ENCODE results near the gene PLPP4. TPM values are rescaled to one million over a fixed set of nuclear protein-coding genes. Genes with fewer than 3 reads are reported as not detected.
"Not testable (repeated sequence)": the region's sequence is repeated elsewhere in the genome, so short reads cannot be mapped to it uniquely, and the experiment has no call there.

The PLPP4 gene
- total RNA-seq, 1 experiment from 2014 or later = not detected

- Mint-ChIP-seq H3K27me3 (ENCODE audit: low read depth) (peaks cover 16% of the 10 kb centered on the region; the same call in 1 of the 2 replicates), H3K4me1 (peaks cover 33 to 42% of the 10 kb centered on the region in 2 experiments), H3K9me3 (no peaks in the 10 kb centered on the region; a peak in 2 of 5 replicates), H3K36me3 (ENCODE audit: insufficient read depth in 1 of 3, low read depth in 3 of 3) (peaks cover 0 to 4% (median 0%) of the 10 kb centered on the region in 3 experiments; a peak in 3 of 7 replicates), H3K4me3 (no peak overlapping the region), H3K27ac (no peak overlapping the region)
- Histone ChIP-seq H3K27me3 (ENCODE audit: insufficient read depth, low read length) (no peaks in the 10 kb centered on the region), H3T11ph (ENCODE audit: low read length) (no peak overlapping the region), H2BK12ac (ENCODE audit: insufficient read length, low read depth, low read length) (no peak overlapping the region), H3K14ac (ENCODE audit: insufficient read depth, low read length) (no peak overlapping the region), H4K8ac (replicated peaks; ENCODE audit: insufficient read length, low read depth, low read length) (no peak overlapping the region), H2BK15ac (ENCODE audit: low read depth, low read length) (no peak overlapping the region), H3K23ac (ENCODE audit: insufficient read length, low read depth, low read length) (no peak overlapping the region), H2BK120ac (ENCODE audit: low read depth, low read length, poor library complexity, severe bottlenecking) (no peak overlapping the region), H2AFZ (ENCODE audit: low read length) (no peak overlapping the region), H3K9me3 (ENCODE audit: control insufficient read depth, low read depth, low read length) (no peaks in the 10 kb centered on the region), H3K79me2 (ENCODE audit: insufficient read depth, low read length) (no peaks in the 10 kb centered on the region), H3K4me1 (ENCODE audit: insufficient read depth, low read length) (peaks cover 6% of the 10 kb centered on the region; the same call in 1 of the 2 replicates), H3K79me1 (ENCODE audit: insufficient read depth, low read depth, low read length, poor library complexity, severe bottlenecking) (no peaks in the 10 kb centered on the region), H3K56ac (ENCODE audit: insufficient read length, low read depth, low read length) (no peak overlapping the region), H3K9ac (ENCODE audit: extremely low read depth, insufficient read length, low read length) (no peak overlapping the region), H4K5ac (ENCODE audit: insufficient read length, low read depth, low read length) (no peak overlapping the region), H2BK20ac (ENCODE audit: low read depth, low read length, poor library complexity, severe bottlenecking) (no peak overlapping the region), H3K27ac (ENCODE audit: insufficient read length, low read depth, low read length) (no peak overlapping the region), H3K18ac (ENCODE audit: insufficient read length, low read depth, low read length) (no peak overlapping the region), H2BK5ac (ENCODE audit: insufficient read length, low read length) (no peak overlapping the region), H4K20me1 (ENCODE audit: control insufficient read depth, insufficient read depth, insufficient read length) (no peaks in the 10 kb centered on the region), H3K23me2 (ENCODE audit: insufficient read length, low read depth, low read length, poor library complexity, severe bottlenecking) (no peaks in the 10 kb centered on the region), H3K4ac (ENCODE audit: low read depth, low read length) (no peak overlapping the region), H4K91ac (ENCODE audit: insufficient read length, low read depth, low read length) (no peak overlapping the region), H3K4me2 (ENCODE audit: insufficient read depth, insufficient read length, low read length) (no peak overlapping the region), H2AK5ac (ENCODE audit: insufficient read length, low read length) (no peak overlapping the region)
- WGBS (ENCODE audit: extremely low coverage, insufficient read length, low lambda C conversion rate) = no CpG with 5 or more reads among the region's 3 CpGs
- no peak for TF ChIP-seq CTCF (conservative IDR thresholded peaks at IDR 0.05)
- no peak for DNase-seq
Observed at GRCh38 chr10:120503689-120504088, 46.7 kb downstream of the PLPP4 start.

GRCh38 chr10:120504227-120504626 is 47.2 kb downstream of the PLPP4 start:
- not testable (repeated sequence) for DNase-seq, H3K27ac Mint-ChIP-seq
- H3K4me1 Mint-ChIP-seq = peaks cover 33 to 42% of the 10 kb centered on the region in 2 experiments

More at GRCh38 chr10:120504227-120504626, 47.2 kb downstream of the PLPP4 start:
- H3K14ac ChIP-seq (ENCODE audit: insufficient read depth, low read length); H3K4ac ChIP-seq (ENCODE audit: low read depth, low read length); H2BK120ac ChIP-seq (ENCODE audit: low read depth, low read length, poor library complexity, severe bottlenecking); H3K9me3 Mint-ChIP-seq; H3K4me1 ChIP-seq (ENCODE audit: insufficient read depth, low read length); H2BK5ac ChIP-seq (ENCODE audit: insufficient read length, low read length); H3K27me3 ChIP-seq (ENCODE audit: insufficient read depth, low read length); H3T11ph ChIP-seq (ENCODE audit: low read length); H3K56ac ChIP-seq (ENCODE audit: insufficient read length, low read depth, low read length); H2BK12ac ChIP-seq (ENCODE audit: insufficient read length, low read depth, low read length); H4K91ac ChIP-seq (ENCODE audit: insufficient read length, low read depth, low read length); H2BK20ac ChIP-seq (ENCODE audit: low read depth, low read length, poor library complexity, severe bottlenecking); H3K79me2 ChIP-seq (ENCODE audit: insufficient read depth, low read length); H3K36me3 Mint-ChIP-seq (ENCODE audit: insufficient read depth in 1 of 3, low read depth in 3 of 3); H3K23ac ChIP-seq (ENCODE audit: insufficient read length, low read depth, low read length); H4K5ac ChIP-seq (ENCODE audit: insufficient read length, low read depth, low read length); H3K27ac ChIP-seq (ENCODE audit: insufficient read length, low read depth, low read length); H3K4me3 Mint-ChIP-seq; H2AK5ac ChIP-seq (ENCODE audit: insufficient read length, low read length); H2BK15ac ChIP-seq (ENCODE audit: low read depth, low read length); H3K18ac ChIP-seq (ENCODE audit: insufficient read length, low read depth, low read length); H3K79me1 ChIP-seq (ENCODE audit: insufficient read depth, low read depth, low read length, poor library complexity, severe bottlenecking); H3K23me2 ChIP-seq (ENCODE audit: insufficient read length, low read depth, low read length, poor library complexity, severe bottlenecking); H2AFZ ChIP-seq (ENCODE audit: low read length); H3K9ac ChIP-seq (ENCODE audit: extremely low read depth, insufficient read length, low read length); H4K8ac ChIP-seq (replicated peaks; ENCODE audit: insufficient read length, low read depth, low read length); H3K9me3 ChIP-seq (ENCODE audit: control insufficient read depth, low read depth, low read length); H4K20me1 ChIP-seq (ENCODE audit: control insufficient read depth, insufficient read depth, insufficient read length); H3K4me2 ChIP-seq (ENCODE audit: insufficient read depth, insufficient read length, low read length): not testable (repeated sequence)
- no CpG with 5 or more reads among the region's 4 CpGs for WGBS (ENCODE audit: extremely low coverage, insufficient read length, low lambda C conversion rate)
- peaks cover 16% of the 10 kb centered on the region; the same call in 1 of the 2 replicates for H3K27me3 Mint-ChIP-seq (ENCODE audit: low read depth)

Data from H9 (cell line).